ENCODE measurements around the gene ADORA3. TPM values are rescaled to one million over a fixed set of nuclear protein-coding genes. Genes with fewer than 3 reads are reported as not detected.

Gene ADORA3
- total RNA-seq, 3 donors from 2014 or later: 1.3 to 8.4 (median 7.5) TPM

GRCh38 chr1:111480674-111481073, 22.8 kb downstream of the ADORA3 start:
- Histone ChIP-seq H3K36me3 (ENCODE audit: low read depth) (no peaks in the 10 kb centered on the region), H3K4me3 (no peak overlapping the region), H3K9me3 (no peaks in the 10 kb centered on the region), H3K4me1 (ENCODE audit: low read depth) (no peaks in the 10 kb centered on the region)
- intact Hi-C loops (cut with DNase I, micrococcal nuclease): loop anchor here in 1 of 2 donors (10.0 kb wide), 1 partner anchor 284 kb away; no protein-coding TSS in a partner anchor
- TF ChIP-seq, protein P1, sequence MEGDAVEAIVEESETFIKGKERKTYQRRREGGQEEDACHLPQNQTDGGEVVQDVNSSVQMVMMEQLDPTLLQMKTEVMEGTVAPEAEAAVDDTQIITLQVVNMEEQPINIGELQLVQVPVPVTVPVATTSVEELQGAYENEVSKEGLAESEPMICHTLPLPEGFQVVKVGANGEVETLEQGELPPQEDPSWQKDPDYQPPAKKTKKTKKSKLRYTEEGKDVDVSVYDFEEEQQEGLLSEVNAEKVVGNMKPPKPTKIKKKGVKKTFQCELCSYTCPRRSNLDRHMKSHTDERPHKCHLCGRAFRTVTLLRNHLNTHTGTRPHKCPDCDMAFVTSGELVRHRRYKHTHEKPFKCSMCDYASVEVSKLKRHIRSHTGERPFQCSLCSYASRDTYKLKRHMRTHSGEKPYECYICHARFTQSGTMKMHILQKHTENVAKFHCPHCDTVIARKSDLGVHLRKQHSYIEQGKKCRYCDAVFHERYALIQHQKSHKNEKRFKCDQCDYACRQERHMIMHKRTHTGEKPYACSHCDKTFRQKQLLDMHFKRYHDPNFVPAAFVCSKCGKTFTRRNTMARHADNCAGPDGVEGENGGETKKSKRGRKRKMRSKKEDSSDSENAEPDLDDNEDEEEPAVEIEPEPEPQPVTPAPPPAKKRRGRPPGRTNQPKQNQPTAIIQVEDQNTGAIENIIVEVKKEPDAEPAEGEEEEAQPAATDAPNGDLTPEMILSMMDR (IDR thresholded peaks at IDR 0.05): no peak
- ATAC-seq (no peak), DNase-seq (no peak)

- no peaks in the 10 kb centered on the region for H3K9me3 ChIP-seq
- TF ChIP-seq, protein P1 (IDR thresholded peaks at IDR 0.05): no peak
- H3K36me3 ChIP-seq (ENCODE audit: low read depth): no peaks in the 10 kb centered on the region
- DNase-seq (peak in 1 of 3 donors; percentile 21), ATAC-seq (peak; percentile 66)
- H3K4me1 ChIP-seq (ENCODE audit: low read depth): no peaks in the 10 kb centered on the region
- H3K4me3 ChIP-seq: no peak overlapping the region
- intact Hi-C loops (cut with DNase I, micrococcal nuclease): no loop called here
Measured at GRCh38 chr1:111476761-111477309, 26.6 kb downstream of the ADORA3 start.

DNA sequence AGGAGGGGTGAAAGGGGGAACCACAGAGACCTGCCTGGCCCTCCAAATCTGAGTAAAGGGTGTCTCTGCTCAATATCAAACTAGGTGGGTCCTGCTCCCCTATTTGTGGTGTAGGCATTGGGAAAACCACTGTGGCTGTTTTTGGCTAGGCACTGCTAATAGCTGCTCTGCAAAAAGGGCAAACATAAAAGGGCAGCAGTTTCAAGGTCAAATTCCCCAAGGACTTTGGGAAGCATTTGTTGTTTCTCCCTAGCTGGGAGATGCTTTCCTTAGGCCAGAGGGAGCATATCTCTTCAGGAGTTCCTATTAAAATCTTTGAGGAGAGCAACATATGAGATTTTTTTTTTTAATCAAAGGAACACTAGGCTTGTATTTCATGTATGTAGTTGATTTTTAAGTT, 27.2 kb downstream of the ADORA3 start:
- no peak for DNase-seq
- no peaks in the 10 kb centered on the region for H3K4me1 ChIP-seq (ENCODE audit: low read depth)
- no peaks in the 10 kb centered on the region for H3K36me3 ChIP-seq (ENCODE audit: low read depth)
- no peak overlapping the region for H3K4me3 ChIP-seq
- no peak for ATAC-seq
- TF ChIP-seq, protein P1 (IDR thresholded peaks at IDR 0.05): no peak
- H3K9me3 ChIP-seq: no peaks in the 10 kb centered on the region
- intact Hi-C loops (cut with DNase I, micrococcal nuclease): no loop called here

GRCh38 chr1:111475701-111476100, 27.7 kb downstream of the ADORA3 start:
- no peak overlapping the region for H3K4me3 ChIP-seq
- no peak for DNase-seq
- intact Hi-C loops (cut with DNase I, micrococcal nuclease): no loop called here

GRCh38 chr1:111474521-111474920, 28.9 kb downstream of the ADORA3 start:
- TF ChIP-seq, protein P1 (IDR thresholded peaks at IDR 0.05): no peak
- ATAC-seq (no peak), DNase-seq (no peak)
- intact Hi-C loops (cut with DNase I, micrococcal nuclease): no loop called here
- Histone ChIP-seq H3K4me1 (ENCODE audit: low read depth) (no peaks in the 10 kb centered on the region), H3K9me3 (no peaks in the 10 kb centered on the region), H3K36me3 (ENCODE audit: low read depth) (no peaks in the 10 kb centered on the region), H3K4me3 (no peak overlapping the region)

More at GRCh38 chr1:111475701-111476100, 27.7 kb downstream of the ADORA3 start:
- ATAC-seq: no peak
- no peaks in the 10 kb centered on the region for H3K4me1 ChIP-seq (ENCODE audit: low read depth)
- no peaks in the 10 kb centered on the region for H3K36me3 ChIP-seq (ENCODE audit: low read depth)
- H3K9me3 ChIP-seq: no peaks in the 10 kb centered on the region
- TF ChIP-seq, protein P1 (IDR thresholded peaks at IDR 0.05): no peak

- H3K36me3 ChIP-seq (ENCODE audit: low read depth): no peaks in the 10 kb centered on the region
- no peaks in the 10 kb centered on the region for H3K4me1 ChIP-seq (ENCODE audit: low read depth)
- ATAC-seq: no peak
- TF ChIP-seq, protein P1 (IDR thresholded peaks at IDR 0.05): no peak
- H3K9me3 ChIP-seq: no peaks in the 10 kb centered on the region
- DNase-seq: no peak
- no peak overlapping the region for H3K4me3 ChIP-seq
- intact Hi-C loops (cut with DNase I, micrococcal nuclease): no loop called here
Measured at GRCh38 chr1:111474106-111474505, 29.3 kb downstream of the ADORA3 start.
